ENCODE data around the gene SGK2.

DNA sequence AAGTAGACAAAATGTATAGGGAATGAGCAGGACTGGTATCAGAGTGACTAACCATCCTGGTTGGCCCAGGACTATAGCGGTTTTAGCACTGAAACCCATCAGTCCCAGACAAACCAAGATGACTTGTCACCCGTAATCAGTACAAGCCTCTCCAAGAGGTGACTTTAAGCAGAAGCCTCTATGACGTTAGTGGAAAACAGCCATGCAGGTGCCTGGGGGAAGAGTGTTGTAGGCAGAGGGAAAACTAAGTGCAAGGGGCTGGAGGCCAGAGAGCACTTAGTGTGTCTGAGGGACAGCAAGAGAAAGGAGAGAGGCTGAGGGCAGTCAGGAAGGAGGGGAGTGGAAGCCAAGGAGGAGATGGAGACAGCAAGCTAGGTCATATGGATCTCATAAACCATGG, 2.1 kb downstream of the SGK2 start:
- TF ChIP-seq IKZF3 (tag by site-specific recombination; IDR thresholded peaks at IDR 0.05) = no peak
- TF ChIP-seq, protein P1, sequence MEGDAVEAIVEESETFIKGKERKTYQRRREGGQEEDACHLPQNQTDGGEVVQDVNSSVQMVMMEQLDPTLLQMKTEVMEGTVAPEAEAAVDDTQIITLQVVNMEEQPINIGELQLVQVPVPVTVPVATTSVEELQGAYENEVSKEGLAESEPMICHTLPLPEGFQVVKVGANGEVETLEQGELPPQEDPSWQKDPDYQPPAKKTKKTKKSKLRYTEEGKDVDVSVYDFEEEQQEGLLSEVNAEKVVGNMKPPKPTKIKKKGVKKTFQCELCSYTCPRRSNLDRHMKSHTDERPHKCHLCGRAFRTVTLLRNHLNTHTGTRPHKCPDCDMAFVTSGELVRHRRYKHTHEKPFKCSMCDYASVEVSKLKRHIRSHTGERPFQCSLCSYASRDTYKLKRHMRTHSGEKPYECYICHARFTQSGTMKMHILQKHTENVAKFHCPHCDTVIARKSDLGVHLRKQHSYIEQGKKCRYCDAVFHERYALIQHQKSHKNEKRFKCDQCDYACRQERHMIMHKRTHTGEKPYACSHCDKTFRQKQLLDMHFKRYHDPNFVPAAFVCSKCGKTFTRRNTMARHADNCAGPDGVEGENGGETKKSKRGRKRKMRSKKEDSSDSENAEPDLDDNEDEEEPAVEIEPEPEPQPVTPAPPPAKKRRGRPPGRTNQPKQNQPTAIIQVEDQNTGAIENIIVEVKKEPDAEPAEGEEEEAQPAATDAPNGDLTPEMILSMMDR (tag by site-specific recombination; IDR thresholded peaks at IDR 0.05) = no peak
- no peak for TF ChIP-seq ZNF792 (tag by site-specific recombination; IDR thresholded peaks at IDR 0.05)
- no peak for TF ChIP-seq MZF1 (tag by site-specific recombination; IDR thresholded peaks at IDR 0.05; ENCODE audit: borderline replicate concordance)
- TF ChIP-seq ZNF670 (tag by site-specific recombination; IDR thresholded peaks at IDR 0.05; ENCODE audit: low read depth) = no peak
- TF ChIP-seq MYNN (tag by site-specific recombination; IDR thresholded peaks at IDR 0.05; ENCODE audit: borderline replicate concordance) = no peak
- TF ChIP-seq MEIS1 (CRISPR knock-in tag; IDR thresholded peaks at IDR 0.05; ENCODE audit: borderline replicate concordance) = no peak
- TF ChIP-seq ZNF391 (tag by site-specific recombination; IDR thresholded peaks at IDR 0.05; ENCODE audit: borderline replicate concordance, low read depth) = no peak
- TF ChIP-seq, protein P2, sequence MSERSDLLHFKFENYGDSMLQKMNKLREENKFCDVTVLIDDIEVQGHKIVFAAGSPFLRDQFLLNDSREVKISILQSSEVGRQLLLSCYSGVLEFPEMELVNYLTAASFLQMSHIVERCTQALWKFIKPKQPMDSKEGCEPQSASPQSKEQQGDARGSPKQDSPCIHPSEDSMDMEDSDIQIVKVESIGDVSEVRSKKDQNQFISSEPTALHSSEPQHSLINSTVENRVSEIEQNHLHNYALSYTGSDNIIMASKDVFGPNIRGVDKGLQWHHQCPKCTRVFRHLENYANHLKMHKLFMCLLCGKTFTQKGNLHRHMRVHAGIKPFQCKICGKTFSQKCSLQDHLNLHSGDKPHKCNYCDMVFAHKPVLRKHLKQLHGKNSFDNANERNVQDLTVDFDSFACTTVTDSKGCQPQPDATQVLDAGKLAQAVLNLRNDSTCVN (tag by site-specific recombination; optimal IDR thresholded peaks at IDR 0.05) = no peak
- no peak for TF ChIP-seq ZNF24 (tag by site-specific recombination; IDR thresholded peaks at IDR 0.05)
- TF ChIP-seq, protein P3, sequence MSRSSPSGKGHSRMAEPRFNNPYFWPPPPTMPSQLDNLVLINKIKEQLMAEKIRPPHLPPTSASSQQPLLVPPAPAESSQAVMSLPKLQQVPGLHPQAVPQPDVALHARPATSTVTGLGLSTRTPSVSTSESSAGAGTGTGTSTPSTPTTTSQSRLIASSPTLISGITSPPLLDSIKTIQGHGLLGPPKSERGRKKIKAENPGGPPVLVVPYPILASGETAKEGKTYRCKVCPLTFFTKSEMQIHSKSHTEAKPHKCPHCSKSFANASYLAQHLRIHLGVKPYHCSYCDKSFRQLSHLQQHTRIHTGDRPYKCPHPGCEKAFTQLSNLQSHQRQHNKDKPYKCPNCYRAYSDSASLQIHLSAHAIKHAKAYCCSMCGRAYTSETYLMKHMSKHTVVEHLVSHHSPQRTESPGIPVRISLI (tag by site-specific recombination; IDR thresholded peaks at IDR 0.05) = no peak

Measured in HEK293 (cell line).